ENCODE measurements around the gene HDGFL2.
A peak's percentile ranks its signal among the peaks of the same experiment; 100 is the strongest.

The HDGFL2 gene

GRCh38 chr19:4446704-4447200 is 25.3 kb upstream of the HDGFL2 start:
- H3K4me3 ChIP-seq (ENCODE audit: low read length): no peak overlapping the region
- H3K4me1 ChIP-seq (ENCODE audit: control insufficient read depth, insufficient read depth, low read length): peaks cover 16% of the 10 kb centered on the region
- no peak overlapping the region for H3K9ac ChIP-seq (ENCODE audit: low read length)
- peaks cover 69% of the 10 kb centered on the region for H3K36me3 ChIP-seq (ENCODE audit: control insufficient read depth, insufficient read depth, low read length, severe bottlenecking)
- no peaks in the 10 kb centered on the region for H3K27me3 ChIP-seq (replicated peaks; ENCODE audit: control insufficient read depth, insufficient read depth, low read length)
- H3K9me3 ChIP-seq (ENCODE audit: control insufficient read depth, low read length): no peaks in the 10 kb centered on the region
- no peak for DNase-seq (ENCODE audit: low read depth)

- H3K9me3 ChIP-seq (ENCODE audit: control insufficient read depth, low read length): no peaks in the 10 kb centered on the region
- H3K9ac ChIP-seq (ENCODE audit: low read length): no peak overlapping the region
- peaks cover 16% of the 10 kb centered on the region for H3K4me1 ChIP-seq (ENCODE audit: control insufficient read depth, insufficient read depth, low read length)
- H3K4me3 ChIP-seq (ENCODE audit: low read length): no peak overlapping the region
- no peaks in the 10 kb centered on the region for H3K27me3 ChIP-seq (replicated peaks; ENCODE audit: control insufficient read depth, insufficient read depth, low read length)
- no peak for DNase-seq (ENCODE audit: low read depth)
- peaks cover 77% of the 10 kb centered on the region for H3K36me3 ChIP-seq (ENCODE audit: control insufficient read depth, insufficient read depth, low read length, severe bottlenecking)
Observed at GRCh38 chr19:4447327-4448146, 24.6 kb upstream of the HDGFL2 start.

GRCh38 chr19:4448147-4448985 is 23.7 kb upstream of the HDGFL2 start:
- H3K9ac ChIP-seq (ENCODE audit: low read length): no peak overlapping the region
- peaks cover 16% of the 10 kb centered on the region for H3K4me1 ChIP-seq (ENCODE audit: control insufficient read depth, insufficient read depth, low read length)
- no peak overlapping the region for H3K4me3 ChIP-seq (ENCODE audit: low read length)
- H3K36me3 ChIP-seq (ENCODE audit: control insufficient read depth, insufficient read depth, low read length, severe bottlenecking): peaks cover 85% of the 10 kb centered on the region
- no peaks in the 10 kb centered on the region for H3K27me3 ChIP-seq (replicated peaks; ENCODE audit: control insufficient read depth, insufficient read depth, low read length)
- no peaks in the 10 kb centered on the region for H3K9me3 ChIP-seq (ENCODE audit: control insufficient read depth, low read length)
- DNase-seq (ENCODE audit: low read depth): no peak

GRCh38 chr19:4449022-4449638 is 23.0 kb upstream of the HDGFL2 start:
- peaks cover 89% of the 10 kb centered on the region for H3K36me3 ChIP-seq (ENCODE audit: control insufficient read depth, insufficient read depth, low read length, severe bottlenecking)

GRCh38 chr19:4449639-4450028 is 22.5 kb upstream of the HDGFL2 start:
- Histone ChIP-seq H3K4me3 (ENCODE audit: low read length) (no peak overlapping the region), H3K27me3 (replicated peaks; ENCODE audit: control insufficient read depth, insufficient read depth, low read length) (no peaks in the 10 kb centered on the region), H3K4me1 (ENCODE audit: control insufficient read depth, insufficient read depth, low read length) (peaks cover 25% of the 10 kb centered on the region), H3K36me3 (ENCODE audit: control insufficient read depth, insufficient read depth, low read length, severe bottlenecking) (peaks cover 85% of the 10 kb centered on the region), H3K9ac (ENCODE audit: low read length) (no peak overlapping the region), H3K9me3 (ENCODE audit: control insufficient read depth, low read length) (no peaks in the 10 kb centered on the region)
- no peak for DNase-seq (ENCODE audit: low read depth)

More at GRCh38 chr19:4449022-4449638, 23.0 kb upstream of the HDGFL2 start:
- no peak overlapping the region for H3K4me3 ChIP-seq (ENCODE audit: low read length)
- no peaks in the 10 kb centered on the region for H3K27me3 ChIP-seq (replicated peaks; ENCODE audit: control insufficient read depth, insufficient read depth, low read length)
- H3K9ac ChIP-seq (ENCODE audit: low read length): no peak overlapping the region
- no peak for DNase-seq (ENCODE audit: low read depth)
- no peaks in the 10 kb centered on the region for H3K9me3 ChIP-seq (ENCODE audit: control insufficient read depth, low read length)
- H3K4me1 ChIP-seq (ENCODE audit: control insufficient read depth, insufficient read depth, low read length): peaks cover 20% of the 10 kb centered on the region

- H3K4me1 ChIP-seq (ENCODE audit: control insufficient read depth, insufficient read depth, low read length): peaks cover 35% of the 10 kb centered on the region
- H3K9ac ChIP-seq (ENCODE audit: low read length): no peak overlapping the region
- H3K9me3 ChIP-seq (ENCODE audit: control insufficient read depth, low read length): no peaks in the 10 kb centered on the region
- no peak overlapping the region for H3K4me3 ChIP-seq (ENCODE audit: low read length)
- peaks cover 59% of the 10 kb centered on the region for H3K36me3 ChIP-seq (ENCODE audit: control insufficient read depth, insufficient read depth, low read length, severe bottlenecking)
- DNase-seq (ENCODE audit: low read depth): no peak
- H3K27me3 ChIP-seq (replicated peaks; ENCODE audit: control insufficient read depth, insufficient read depth, low read length): no peaks in the 10 kb centered on the region
Observed at GRCh38 chr19:4452230-4452990, 19.7 kb upstream of the HDGFL2 start.

GRCh38 chr19:4453232-4454179 is 18.6 kb upstream of the HDGFL2 start:
- DNase-seq (ENCODE audit: low read depth): no peak
- H3K4me1 ChIP-seq (ENCODE audit: control insufficient read depth, insufficient read depth, low read length): peaks cover 38% of the 10 kb centered on the region
- H3K9ac ChIP-seq (ENCODE audit: low read length): peak overlapping the region; percentile 99
- H3K36me3 ChIP-seq (ENCODE audit: control insufficient read depth, insufficient read depth, low read length, severe bottlenecking): peaks cover 48% of the 10 kb centered on the region
- no peaks in the 10 kb centered on the region for H3K9me3 ChIP-seq (ENCODE audit: control insufficient read depth, low read length)
- H3K4me3 ChIP-seq (ENCODE audit: low read length): no peak overlapping the region
- no peaks in the 10 kb centered on the region for H3K27me3 ChIP-seq (replicated peaks; ENCODE audit: control insufficient read depth, insufficient read depth, low read length)

GRCh38 chr19:4454747-4455718 is 17.1 kb upstream of the HDGFL2 start:
- Histone ChIP-seq H3K27me3 (replicated peaks; ENCODE audit: control insufficient read depth, insufficient read depth, low read length) (no peaks in the 10 kb centered on the region), H3K9me3 (ENCODE audit: control insufficient read depth, low read length) (no peaks in the 10 kb centered on the region), H3K36me3 (ENCODE audit: control insufficient read depth, insufficient read depth, low read length, severe bottlenecking) (peaks cover 33% of the 10 kb centered on the region), H3K4me1 (ENCODE audit: control insufficient read depth, insufficient read depth, low read length) (peaks cover 33% of the 10 kb centered on the region), H3K4me3 (ENCODE audit: low read length) (peak overlapping the region; percentile 99), H3K9ac (ENCODE audit: low read length) (peak overlapping the region; percentile 99)
- peak; percentile 16 for DNase-seq (ENCODE audit: low read depth)

- H3K9ac ChIP-seq (ENCODE audit: low read length): peak overlapping the region; percentile 99
- H3K36me3 ChIP-seq (ENCODE audit: control insufficient read depth, insufficient read depth, low read length, severe bottlenecking): peaks cover 28% of the 10 kb centered on the region
- peak overlapping the region; percentile 99 for H3K4me3 ChIP-seq (ENCODE audit: low read length)
- peak; percentile 54 for DNase-seq (ENCODE audit: low read depth)
- no peaks in the 10 kb centered on the region for H3K9me3 ChIP-seq (ENCODE audit: control insufficient read depth, low read length)
- H3K4me1 ChIP-seq (ENCODE audit: control insufficient read depth, insufficient read depth, low read length): peaks cover 33% of the 10 kb centered on the region
- H3K27me3 ChIP-seq (replicated peaks; ENCODE audit: control insufficient read depth, insufficient read depth, low read length): no peaks in the 10 kb centered on the region
Observed at GRCh38 chr19:4455719-4456475, 16.2 kb upstream of the HDGFL2 start.

Data from adipocyte (in vitro differentiated cells).